Adrenal gland (tissue), 12 donors: Measurements from ENCODE around the gene CDK17. TPM values are rescaled to one million over a fixed set of nuclear protein-coding genes. Genes with fewer than 3 reads are reported as not detected.
A peak's percentile ranks its signal among the peaks of the same experiment; 100 is the strongest.

Experiments used
- DNase-seq, 7 donors: peaks; one replicate each; pipeline ENCODE4 v3.0.0-alpha.2; 2019 to 2020
- H3K27ac ChIP-seq, 5 donors: fragments of 200-600 bp; sonication (generic) in 4 of 5; 1 replicate in 3 of 5; 2 replicates in 2 of 5; pipeline versions ENCODE4 v1.5.1 to v1.8.0; 2016 to 2020; ENCODE audit warnings: mild to moderate bottlenecking in 1 of 5
- H3K27me3 ChIP-seq: fragments of 200-600 bp; 2 replicates; pipeline ENCODE4 v1.8.0; 2021
- H3K36me3 ChIP-seq, 2 donors: fragments of 200-600 bp; replicated peaks in 1 of 2; 1 replicate in 1 of 2; 2 replicates in 1 of 2; pipeline versions ENCODE4 v1.5.1 to v1.8.0; 2018 to 2022
- H3K4me1 ChIP-seq, 2 donors: fragments of 200-600 bp; replicated peaks in 1 of 2; 1 replicate in 1 of 2; 2 replicates in 1 of 2; pipeline versions ENCODE4 v1.5.1 to v1.8.0; 2018 to 2021
- H3K4me3 ChIP-seq, 4 donors: fragments of 200-600 bp; sonication (generic) in 3 of 4; one replicate each; pipeline ENCODE4 v1.5.1; 2016 to 2018
- H3K9me3 ChIP-seq, 3 donors: fragments of 200-600 bp; sonication (generic) in 1 of 3; replicated peaks in 1 of 3; 1 replicate in 2 of 3; 2 replicates in 1 of 3; pipeline versions ENCODE4 v1.5.1 to v1.8.0; 2016 to 2021
- CTCF ChIP-seq, 6 experiments: fragments of 450-650 bp in 4 of 6; fragments of 200-600 bp in 2 of 6; sonication (generic) in 1 of 6; IDR thresholded peaks; 1 replicate in 5 of 6; 2 replicates in 1 of 6; pipeline versions ENCODE4 v1.5.1 to v1.8.0; 2016 to 2021; ENCODE audit warnings: antibody characterized with exemption in 6 of 6, mild to moderate bottlenecking in 2 of 6, moderate library complexity in 1 of 6
- POLR2A ChIP-seq, 2 donors: fragments of 450-650 bp; IDR thresholded peaks; one replicate each; pipeline ENCODE4 v1.6.1; 2017; ENCODE audit warnings: antibody characterized with exemption in 2 of 2, mild to moderate bottlenecking in 2 of 2, moderate library complexity in 1 of 2
- WGBS, 4 donors: extraction: QIAGEN DNeasy Blood & Tissue Kit in 2 of 4; methylation state at CpG; one replicate each; pipeline versions ENCODE4 v1.1.5 to v1.1.7; 2013 to 2017; 5-methylcytosine and 5-hydroxymethylcytosine counted together
- intact Hi-C, 2 donors: fragments of 100-400 bp; cut with DNase I; formaldehyde crosslinking; loops; one replicate each; pipeline versions ENCODE4 v1.14.1 to v1.15.0; 2022 to 2023
- polyA plus RNA-seq, 3 donors: library from polyadenylated mRNA; stranded (reverse); fragments of 200-250 nt in 2 of 3; fragments of 350-450 nt in 1 of 3; fragmentation: Illumina TruSeq in 1 of 3; extraction: RNeasy Lipid Tissue Mini Kit (QIAGEN cat#74804) in 1 of 3; gene quantifications; one replicate each; pipeline ENCODE4 v1.2.3, GENCODE V29; 2013 to 2014
- total RNA-seq, 9 donors: library from RNA; depleted of rRNA in 4 of 9; stranded (reverse); fragments of >200 nt in 4 of 9; fragments of 120-200 nt in 1 of 9; fragmentation: NEBNext Ultra II Directional in 1 of 9; extraction: Animal tissue kit (Norgen Biotek cat#: 25700) in 1 of 9; gene quantifications; one replicate each; pipeline versions ENCODE4 v1.1.0 to v1.2.4, GENCODE V29; 2013 to 2023
- donor health status: healthy with polysubstance abuse.
- donor health status: Bipolar disorder and iron deficiency.
- donor health status: DM: yes; HTN: yes; CAD: no.
- donor health status: DM: no; HTN: no; CAD: no.
- donor health status: DM: no; HTN: no; CAD: no.
- donor health status: DM: yes; HTN: yes; CAD: no.

CDK17 gene
- total and polyA plus RNA-seq, 12 donors: 8.0 to 52.6 (median 21.1) TPM

GRCh38 chr12:96378319-96378718, 21.9 kb downstream of the CDK17 start:
- Histone ChIP-seq H3K36me3 (no peaks in the 10 kb centered on the region), H3K9me3 (no peaks in the 10 kb centered on the region), H3K27me3 (no peaks in the 10 kb centered on the region), H3K4me3 (no peak overlapping the region), H3K4me1 (peaks cover 0 to 38% of the 10 kb centered on the region in 2 donors), H3K27ac (no peak overlapping the region)
- intact Hi-C loops: no loop called here
- no peak for DNase-seq
- TF ChIP-seq CTCF (IDR thresholded peaks at IDR 0.05) (no peak), POLR2A (IDR thresholded peaks at IDR 0.05) (no peak)
- WGBS, 4 donors: 54 to 64% (median 59%) methylated on average over 1 of the region's 1 CpG

GRCh38 chr12:96376865-96377264, 23.4 kb downstream of the CDK17 start:
- Histone ChIP-seq H3K27ac (no peak overlapping the region), H3K4me3 (no peak overlapping the region), H3K27me3 (no peaks in the 10 kb centered on the region), H3K36me3 (no peaks in the 10 kb centered on the region), H3K9me3 (no peaks in the 10 kb centered on the region), H3K4me1 (peaks cover 1 to 47% of the 10 kb centered on the region in 2 donors)
- intact Hi-C loops: no loop called here
- no peak for DNase-seq
- TF ChIP-seq CTCF (IDR thresholded peaks at IDR 0.05) (no peak), POLR2A (IDR thresholded peaks at IDR 0.05) (no peak)

- Histone ChIP-seq H3K27me3 (no peaks in the 10 kb centered on the region), H3K36me3 (no peaks in the 10 kb centered on the region), H3K27ac (no peak overlapping the region), H3K4me1 (peaks cover 3 to 54% of the 10 kb centered on the region in 2 donors), H3K4me3 (no peak overlapping the region), H3K9me3 (no peaks in the 10 kb centered on the region)
- TF ChIP-seq CTCF (IDR thresholded peaks at IDR 0.05): no peak
- TF ChIP-seq POLR2A (IDR thresholded peaks at IDR 0.05): no peak
- no peak for DNase-seq
- 94 to 100% (median 98%) methylated on average over 1 of the region's 1 CpG for WGBS, 4 donors
- intact Hi-C loops: no loop called here
These were observed 24.2 kb downstream of the CDK17 start for GRCh38 chr12:96375841-96376604.

GRCh38 chr12:96375170-96375569, 25.1 kb downstream of the CDK17 start:
- no peaks in the 10 kb centered on the region for H3K27me3 ChIP-seq
- intact Hi-C loops: no loop called here
- no peak overlapping the region for H3K4me3 ChIP-seq
- no peaks in the 10 kb centered on the region for H3K36me3 ChIP-seq
- no peak for DNase-seq
- no peak for TF ChIP-seq CTCF (IDR thresholded peaks at IDR 0.05)
- no peak for TF ChIP-seq POLR2A (IDR thresholded peaks at IDR 0.05)
- H3K27ac ChIP-seq: peak overlapping the region in 1 of 5 donors; percentile 17
- no peaks in the 10 kb centered on the region for H3K9me3 ChIP-seq
- peaks cover 3 to 53% of the 10 kb centered on the region in 2 donors for H3K4me1 ChIP-seq
